HL-60 (cell line): ENCODE data around the gene ACO1.

Source experiments
- CTCF ChIP-seq: IDR thresholded peaks from one replicate; pipeline ENCODE4 v1.5.1; 2011; ENCODE audit warnings: low read length, control low read depth, inconsistent platforms; ENCODE audit not compliant: insufficient read depth
- GABPA ChIP-seq: IDR thresholded peaks from 2 replicates; pipeline ENCODE4 v1.6.1; 2012; ENCODE audit warnings: low read depth
- POLR2AphosphoS5 ChIP-seq: IDR thresholded peaks from 2 replicates; pipeline ENCODE4 v1.6.1; 2012; ENCODE audit warnings: low read depth
- REST ChIP-seq: IDR thresholded peaks from 2 replicates; pipeline ENCODE4 v1.6.1; 2012; ENCODE audit warnings: low read depth; ENCODE audit not compliant: insufficient replicate concordance
- SPI1 ChIP-seq: IDR thresholded peaks from 2 replicates; pipeline ENCODE4 v1.6.1; 2012; ENCODE audit warnings: low read depth, mild to moderate bottlenecking, borderline replicate concordance

- no peak for TF ChIP-seq CTCF
- no peak for TF ChIP-seq POLR2AphosphoS5
- no peak for TF ChIP-seq REST
- no peak for TF ChIP-seq GABPA
- no peak for TF ChIP-seq SPI1
Observed at GRCh38 chr9:32503008-32503407, 118.6 kb downstream of the ACO1 start.
